GM19351 (cell line): ENCODE measurements around the gene SLC39A5.

Source experiments
- ATAC-seq: cut with Tn5 transposase; IDR thresholded peaks from one replicate; pipeline ENCODE4 v1.9.1; 2021; ENCODE audit warnings: mild to moderate bottlenecking, moderate library complexity; ENCODE audit not compliant: unreplicated experiment

SLC39A5 gene

GRCh38 chr12:56213878-56214277 is 16.0 kb upstream of the SLC39A5 start:
- ATAC-seq = no peak

GRCh38 chr12:56216461-56216860 is 13.4 kb upstream of the SLC39A5 start:
- ATAC-seq = no peak

GRCh38 chr12:56219840-56220239 is 10.0 kb upstream of the SLC39A5 start:
- no peak for ATAC-seq

- no peak for ATAC-seq
Measured at GRCh38 chr12:56220611-56221231, 9.1 kb upstream of the SLC39A5 start.

GRCh38 chr12:56221232-56221756 is 8.6 kb upstream of the SLC39A5 start:
- ATAC-seq = peak; percentile 17

- peak; percentile 86 for ATAC-seq
Measured at GRCh38 chr12:56221757-56222530, 7.9 kb upstream of the SLC39A5 start, which contains the start of gene RNF41. Gene RNF41 (minus strand): TSS chr12:56221922. CDS start chr12:56214047, 7,875 bp downstream.

GRCh38 chr12:56222531-56222895 is 7.3 kb upstream of the SLC39A5 start:
- ATAC-seq = no peak

- no peak for ATAC-seq
Measured at GRCh38 chr12:56223571-56224101, 6.2 kb upstream of the SLC39A5 start.

GRCh38 chr12:56224102-56224701 is 5.6 kb upstream of the SLC39A5 start, which contains the start of gene NABP2:
Gene NABP2 (plus strand): TSS chr12:56224342. CDS start chr12:56224857, 515 bp downstream.
- ATAC-seq = peak; percentile 72

GRCh38 chr12:56224954-56225353 is 4.9 kb upstream of the SLC39A5 start:
- ATAC-seq = no peak

- ATAC-seq = no peak
Measured at GRCh38 chr12:56229082-56229481, 769 bp upstream of the SLC39A5 start.

GRCh38 chr12:56230432-56231183 is 757 bp downstream of the SLC39A5 start:
- ATAC-seq = no peak

- no peak for ATAC-seq
Measured at GRCh38 chr12:56231184-56231582, 1.3 kb downstream of the SLC39A5 start.

GRCh38 chr12:56234746-56235436 is 5.0 kb downstream of the SLC39A5 start:
- ATAC-seq = no peak

- no peak for ATAC-seq
Measured at GRCh38 chr12:56236091-56236490, 6.2 kb downstream of the SLC39A5 start.

- ATAC-seq = no peak
Measured at GRCh38 chr12:56236985-56237384, 7.1 kb downstream of the SLC39A5 start.

GRCh38 chr12:56237552-56237951 is 7.7 kb downstream of the SLC39A5 start:
- ATAC-seq = no peak

- no peak for ATAC-seq
Measured at GRCh38 chr12:56241424-56242303, 11.8 kb downstream of the SLC39A5 start.

- no peak for ATAC-seq
Measured at GRCh38 chr12:56242986-56243385, 13.1 kb downstream of the SLC39A5 start.
